ENCODE measurements around the gene TOB1. TPM values are rescaled to one million over a fixed set of nuclear protein-coding genes. Genes with fewer than 3 reads are reported as not detected.
A peak's percentile ranks its signal among the peaks of the same experiment; 100 is the strongest.

TOB1 gene
- total and polyA plus RNA-seq, 2 experiments from 2014 or later, result 8.4 to 93.8 TPM

GRCh38 chr17:50868140-50868438 lies 1.9 kb upstream of the TOB1 start:
- Histone ChIP-seq H3K27ac (peak overlapping the region; percentile 97), H3K4me1 (ENCODE audit: insufficient read depth) (peaks cover 24% of the 10 kb centered on the region), H4K20me1 (ENCODE audit: insufficient read depth) (peaks cover 13% of the 10 kb centered on the region; the same call in 1 of the 2 replicates), H3F3A (ENCODE audit: insufficient read depth) (peaks cover 24% of the 10 kb centered on the region), H3K4me3 (peak overlapping the region; percentile 92), H3K9me2 (ENCODE audit: insufficient read depth) (no peaks in the 10 kb centered on the region), H3K9me3 (ENCODE audit: low read depth) (no peaks in the 10 kb centered on the region), H3K27me3 (replicated peaks; ENCODE audit: insufficient read depth) (no peaks in the 10 kb centered on the region), H3K9ac (peak overlapping the region; percentile 96), H2AFZ (peak overlapping the region; percentile 86), H3K36me3 (ENCODE audit: low read depth) (0 out of 2 replicates have a peak, but pooled peaks cover 3% of the 10 kb centered on the region), H3K4me2 (ENCODE audit: unreplicated experiment) (peak overlapping the region; percentile 94), H3K79me2 (ENCODE audit: insufficient read depth) (peaks cover 29% of the 10 kb centered on the region)
- in situ Hi-C loops (cut with MboI), result no loop called here
- WGBS, 2 experiments (ENCODE audit: low coverage in 1 of 2, low lambda C conversion rate in 2 of 2, missing lambda C conversion rate in 2 of 2), result 4 to 8% methylated on average over 1 of the region's 1 CpG
- TF ChIP-seq EZH2 (IDR thresholded peaks at IDR 0.05; ENCODE audit: insufficient read depth, poor library complexity, severe bottlenecking) (no peak), EZH2phosphoT487 (IDR thresholded peaks at IDR 0.05; ENCODE audit: insufficient read depth, low read depth) (no peak)
- no peak for DNase-seq

- in situ Hi-C loops (cut with MboI), result no loop called here
- Histone ChIP-seq H3K4me2 (ENCODE audit: unreplicated experiment) (peak overlapping the region; percentile 94), H3K27ac (peak overlapping the region; percentile 97), H3K79me2 (ENCODE audit: insufficient read depth) (peaks cover 35% of the 10 kb centered on the region), H2AFZ (peak overlapping the region; percentile 86), H4K20me1 (ENCODE audit: insufficient read depth) (peaks cover 15% of the 10 kb centered on the region; the same call in 1 of the 2 replicates), H3K4me3 (peak overlapping the region; percentile 92), H3K36me3 (ENCODE audit: low read depth) (peaks cover 8% of the 10 kb centered on the region; the same call in 1 of the 2 replicates), H3K4me1 (ENCODE audit: insufficient read depth) (peaks cover 24% of the 10 kb centered on the region), H3K27me3 (replicated peaks; ENCODE audit: insufficient read depth) (no peaks in the 10 kb centered on the region), H3K9me3 (ENCODE audit: low read depth) (no peaks in the 10 kb centered on the region), H3F3A (ENCODE audit: insufficient read depth) (peaks cover 27% of the 10 kb centered on the region), H3K9me2 (ENCODE audit: insufficient read depth) (no peaks in the 10 kb centered on the region), H3K9ac (peak overlapping the region; percentile 96)
- TF ChIP-seq EZH2 (IDR thresholded peaks at IDR 0.05; ENCODE audit: insufficient read depth, poor library complexity, severe bottlenecking) (no peak), EZH2phosphoT487 (IDR thresholded peaks at IDR 0.05; ENCODE audit: insufficient read depth, low read depth) (no peak)
- DNase-seq, result peak; percentile 96
- WGBS, 2 experiments (ENCODE audit: low coverage in 1 of 2, low lambda C conversion rate in 2 of 2, missing lambda C conversion rate in 2 of 2), result 1 to 2% methylated on average over 32 to 35 of the region's 35 CpGs
Measured at GRCh38 chr17:50867363-50868139, 1.4 kb upstream of the TOB1 start.

- Histone ChIP-seq H3K9ac (peak overlapping the region; percentile 96), H3K9me2 (ENCODE audit: insufficient read depth) (no peaks in the 10 kb centered on the region), H3K4me1 (ENCODE audit: insufficient read depth) (peaks cover 29% of the 10 kb centered on the region), H3K27ac (peak overlapping the region; percentile 97), H3K27me3 (replicated peaks; ENCODE audit: insufficient read depth) (no peaks in the 10 kb centered on the region), H3K9me3 (ENCODE audit: low read depth) (no peaks in the 10 kb centered on the region), H3K4me3 (peak overlapping the region; percentile 92), H3K36me3 (ENCODE audit: low read depth) (peaks cover 14% of the 10 kb centered on the region; the same call in 1 of the 2 replicates), H3K79me2 (ENCODE audit: insufficient read depth) (peaks cover 41% of the 10 kb centered on the region), H3K4me2 (ENCODE audit: unreplicated experiment) (peak overlapping the region; percentile 94), H3F3A (ENCODE audit: insufficient read depth) (peaks cover 31% of the 10 kb centered on the region), H4K20me1 (ENCODE audit: insufficient read depth) (peaks cover 15% of the 10 kb centered on the region; the same call in 1 of the 2 replicates), H2AFZ (peak overlapping the region; percentile 86)
- no peak for TF ChIP-seq EZH2phosphoT487 (IDR thresholded peaks at IDR 0.05; ENCODE audit: insufficient read depth, low read depth)
- TF ChIP-seq EZH2 (IDR thresholded peaks at IDR 0.05; ENCODE audit: insufficient read depth, poor library complexity, severe bottlenecking), result no peak
- peak; percentile 87 for DNase-seq
- in situ Hi-C loops (cut with MboI), result no loop called here
- 0 to 3% methylated on average over 28 of the region's 28 CpGs for WGBS, 2 experiments (ENCODE audit: low coverage in 1 of 2, low lambda C conversion rate in 2 of 2, missing lambda C conversion rate in 2 of 2)
Measured at GRCh38 chr17:50866950-50867362, 802 bp upstream of the TOB1 start.

- Histone ChIP-seq H3K9me3 (ENCODE audit: low read depth) (no peaks in the 10 kb centered on the region), H3K27me3 (replicated peaks; ENCODE audit: insufficient read depth) (no peaks in the 10 kb centered on the region), H3K36me3 (ENCODE audit: low read depth) (peaks cover 25% of the 10 kb centered on the region), H3K4me2 (ENCODE audit: unreplicated experiment) (peak overlapping the region; percentile 92), H3K79me2 (ENCODE audit: insufficient read depth) (peaks cover 48% of the 10 kb centered on the region), H3K4me1 (ENCODE audit: insufficient read depth) (peaks cover 32% of the 10 kb centered on the region), H3K9me2 (ENCODE audit: insufficient read depth) (no peaks in the 10 kb centered on the region), H2AFZ (no peak overlapping the region), H3K4me3 (peak overlapping the region; percentile 92), H3K27ac (peak overlapping the region; percentile 75), H4K20me1 (ENCODE audit: insufficient read depth) (peaks cover 15% of the 10 kb centered on the region; the same call in 1 of the 2 replicates), H3K9ac (peak overlapping the region; percentile 96), H3F3A (ENCODE audit: insufficient read depth) (peaks cover 42% of the 10 kb centered on the region)
- in situ Hi-C loops (cut with MboI), result no loop called here
- no peak for DNase-seq
- no peak for TF ChIP-seq EZH2phosphoT487 (IDR thresholded peaks at IDR 0.05; ENCODE audit: insufficient read depth, low read depth)
- TF ChIP-seq EZH2 (IDR thresholded peaks at IDR 0.05; ENCODE audit: insufficient read depth, poor library complexity, severe bottlenecking), result no peak
- WGBS, 2 experiments (ENCODE audit: low coverage in 1 of 2, low lambda C conversion rate in 2 of 2, missing lambda C conversion rate in 2 of 2), result 2 to 4% methylated on average over 21 to 27 of the region's 53 CpGs
Measured at GRCh38 chr17:50865868-50866260, 290 bp downstream of the TOB1 start.
